ENCODE data around the gene KIF5A. TPM values are rescaled to one million over a fixed set of nuclear protein-coding genes. Genes with fewer than 3 reads are reported as not detected.

KIF5A gene
- total RNA-seq, 1 donor from 2014 or later: 2.5 TPM

DNA sequence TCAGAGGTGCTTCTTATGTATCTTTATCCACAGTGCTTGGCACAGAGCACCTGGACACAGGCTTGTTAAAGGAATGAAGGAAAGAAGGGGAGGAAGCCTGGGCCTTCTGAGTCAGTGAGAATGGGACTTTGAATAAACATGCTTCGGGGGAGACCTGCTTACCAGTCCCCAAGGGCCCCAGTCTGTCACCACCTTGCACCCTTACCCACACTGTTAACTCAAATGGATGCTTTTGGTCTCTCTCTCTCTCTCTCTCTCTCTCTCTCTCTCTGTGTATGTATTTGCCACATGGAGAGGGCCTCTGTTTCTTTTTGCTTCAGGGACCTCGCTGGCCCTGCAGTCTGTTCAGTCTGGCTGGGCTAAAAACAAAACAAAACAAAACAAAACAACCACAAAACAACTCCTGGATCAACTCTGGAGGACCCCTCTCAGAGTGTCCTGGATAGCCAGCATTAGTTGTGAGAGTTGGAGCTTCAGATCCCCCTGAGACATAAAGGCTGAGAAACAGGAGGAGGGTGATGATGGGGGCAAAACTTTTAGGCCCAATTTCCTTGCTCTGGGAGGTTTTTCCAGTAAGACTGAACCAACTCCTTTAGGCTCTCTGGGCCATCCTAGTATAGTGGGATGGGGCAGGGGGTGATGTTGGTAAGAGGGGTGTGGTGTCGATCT is 1.9 kb downstream of the KIF5A start:
- TF ChIP-seq, protein P1, sequence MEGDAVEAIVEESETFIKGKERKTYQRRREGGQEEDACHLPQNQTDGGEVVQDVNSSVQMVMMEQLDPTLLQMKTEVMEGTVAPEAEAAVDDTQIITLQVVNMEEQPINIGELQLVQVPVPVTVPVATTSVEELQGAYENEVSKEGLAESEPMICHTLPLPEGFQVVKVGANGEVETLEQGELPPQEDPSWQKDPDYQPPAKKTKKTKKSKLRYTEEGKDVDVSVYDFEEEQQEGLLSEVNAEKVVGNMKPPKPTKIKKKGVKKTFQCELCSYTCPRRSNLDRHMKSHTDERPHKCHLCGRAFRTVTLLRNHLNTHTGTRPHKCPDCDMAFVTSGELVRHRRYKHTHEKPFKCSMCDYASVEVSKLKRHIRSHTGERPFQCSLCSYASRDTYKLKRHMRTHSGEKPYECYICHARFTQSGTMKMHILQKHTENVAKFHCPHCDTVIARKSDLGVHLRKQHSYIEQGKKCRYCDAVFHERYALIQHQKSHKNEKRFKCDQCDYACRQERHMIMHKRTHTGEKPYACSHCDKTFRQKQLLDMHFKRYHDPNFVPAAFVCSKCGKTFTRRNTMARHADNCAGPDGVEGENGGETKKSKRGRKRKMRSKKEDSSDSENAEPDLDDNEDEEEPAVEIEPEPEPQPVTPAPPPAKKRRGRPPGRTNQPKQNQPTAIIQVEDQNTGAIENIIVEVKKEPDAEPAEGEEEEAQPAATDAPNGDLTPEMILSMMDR (IDR thresholded peaks at IDR 0.05; ENCODE audit: unreplicated experiment): no peak
- H3K36me3 Mint-ChIP-seq (ENCODE audit: insufficient read depth): no peaks in the 10 kb centered on the region
- H3K9me3 Mint-ChIP-seq (ENCODE audit: low read depth): no peaks in the 10 kb centered on the region
- H3K4me3 Mint-ChIP-seq (ENCODE audit: low read depth): no peak overlapping the region
- peaks cover 5% of the 10 kb centered on the region for H3K4me1 Mint-ChIP-seq (ENCODE audit: low read depth)
- H3K27ac Mint-ChIP-seq: no peak overlapping the region
- no peak for DNase-seq (ENCODE audit: low spot score, unreplicated experiment)
- peaks cover 70% of the 10 kb centered on the region for H3K27me3 Mint-ChIP-seq

DNA sequence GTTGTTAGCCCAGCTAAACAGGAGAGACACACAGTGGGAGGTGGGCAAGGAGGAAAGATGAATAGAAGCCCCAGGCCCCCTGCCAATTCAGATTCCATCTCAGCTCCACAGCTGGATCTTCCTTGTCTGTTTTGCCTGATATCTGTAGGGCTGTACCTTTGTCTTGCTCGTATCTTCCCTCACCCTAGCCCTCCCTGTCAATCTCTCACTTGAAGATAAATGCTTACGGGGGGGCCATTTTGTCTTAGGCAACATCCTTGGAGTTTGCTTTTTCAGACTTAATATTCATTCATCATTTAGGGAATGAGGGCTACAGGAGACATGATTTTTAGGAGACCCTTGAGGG is 2.4 kb downstream of the KIF5A start:
- no peak for DNase-seq (ENCODE audit: low spot score, unreplicated experiment)
- no peak overlapping the region for H3K4me3 Mint-ChIP-seq (ENCODE audit: low read depth)
- no peak overlapping the region for H3K27ac Mint-ChIP-seq

DNA sequence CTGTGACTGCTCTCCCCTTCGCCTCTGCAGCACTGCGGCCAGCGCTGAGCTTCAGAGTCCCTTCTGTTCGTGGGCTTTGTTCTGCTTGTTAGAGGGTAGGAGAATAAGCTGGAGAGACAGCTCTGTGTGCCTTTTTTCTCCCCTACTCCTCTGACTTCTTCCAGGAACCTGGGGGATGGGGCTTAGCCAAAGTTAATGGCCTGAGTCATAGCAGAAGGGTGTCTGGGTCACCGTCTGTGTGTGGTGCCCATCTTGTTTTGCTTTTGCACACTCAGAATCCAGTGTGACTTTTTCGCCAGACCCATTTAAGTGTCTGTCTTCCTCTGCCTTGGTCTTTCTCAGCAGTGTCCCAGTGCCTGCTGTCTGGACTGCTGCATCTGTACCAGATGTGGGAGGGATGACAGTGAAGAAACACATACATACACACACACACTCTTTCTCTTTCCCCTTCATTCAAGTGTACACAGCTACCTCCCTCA is 3.0 kb downstream of the KIF5A start:
- DNase-seq (ENCODE audit: low spot score, unreplicated experiment): no peak
- TF ChIP-seq, protein P1 (IDR thresholded peaks at IDR 0.05; ENCODE audit: unreplicated experiment): no peak
- peaks cover 3% of the 10 kb centered on the region for H3K4me1 Mint-ChIP-seq (ENCODE audit: low read depth)
- H3K27ac Mint-ChIP-seq: no peak overlapping the region
- peaks cover 62% of the 10 kb centered on the region for H3K27me3 Mint-ChIP-seq
- H3K36me3 Mint-ChIP-seq (ENCODE audit: insufficient read depth): no peaks in the 10 kb centered on the region
- H3K9me3 Mint-ChIP-seq (ENCODE audit: low read depth): no peaks in the 10 kb centered on the region
- H3K4me3 Mint-ChIP-seq (ENCODE audit: low read depth): no peak overlapping the region

More for the DNA sequence above, 2.4 kb downstream of the KIF5A start:
- Mint-ChIP-seq H3K36me3 (ENCODE audit: insufficient read depth) (no peaks in the 10 kb centered on the region), H3K27me3 (peaks cover 68% of the 10 kb centered on the region), H3K4me1 (ENCODE audit: low read depth) (peaks cover 4% of the 10 kb centered on the region), H3K9me3 (ENCODE audit: low read depth) (no peaks in the 10 kb centered on the region)
- TF ChIP-seq, protein P1 (IDR thresholded peaks at IDR 0.05; ENCODE audit: unreplicated experiment): no peak

DNA sequence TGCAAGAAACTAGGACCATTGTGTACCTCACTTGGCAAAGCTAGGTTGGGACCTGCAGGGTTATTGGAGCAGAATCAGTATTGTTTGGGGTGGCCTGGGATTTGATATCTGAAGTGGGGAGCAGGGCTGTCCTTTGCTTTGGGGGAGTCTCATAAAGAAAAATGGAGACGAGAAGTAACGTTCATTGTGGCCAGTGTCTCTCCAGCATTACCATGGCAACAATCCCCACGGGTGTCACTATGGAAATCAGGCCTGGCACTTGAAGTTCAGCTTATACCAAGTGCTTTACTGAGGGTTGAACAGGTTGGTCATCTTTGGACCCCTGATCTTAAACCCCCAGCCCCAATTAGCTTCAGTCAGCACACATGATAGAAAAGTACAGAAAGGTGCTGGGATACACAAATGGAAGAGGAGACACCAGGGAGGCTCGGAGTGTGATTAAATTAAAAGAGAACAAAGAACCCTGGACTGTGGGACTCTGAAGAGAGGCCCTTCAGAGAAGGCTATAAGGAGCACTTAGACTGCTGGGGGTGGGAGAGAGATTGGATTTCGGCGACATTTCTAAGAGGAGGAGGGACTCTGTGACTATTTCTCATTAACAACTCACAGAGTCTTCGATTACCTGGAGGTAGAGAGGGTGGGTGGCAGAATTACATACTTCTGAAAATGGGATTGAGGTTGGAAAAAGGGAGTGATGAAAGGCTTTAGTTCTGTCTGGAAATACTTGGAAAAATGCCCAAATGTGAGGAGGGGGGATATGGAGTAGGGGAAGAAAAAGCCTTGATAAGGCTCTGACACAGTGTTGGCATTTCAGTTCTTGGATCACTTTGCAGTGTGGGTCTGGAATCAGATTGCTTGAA is 3.7 kb downstream of the KIF5A start:
- Mint-ChIP-seq H3K27me3 (peaks cover 55% of the 10 kb centered on the region), H3K9me3 (ENCODE audit: low read depth) (no peaks in the 10 kb centered on the region), H3K27ac (no peak overlapping the region), H3K36me3 (ENCODE audit: insufficient read depth) (no peaks in the 10 kb centered on the region), H3K4me3 (ENCODE audit: low read depth) (no peak overlapping the region), H3K4me1 (ENCODE audit: low read depth) (peaks cover 3% of the 10 kb centered on the region)
- DNase-seq (ENCODE audit: low spot score, unreplicated experiment): no peak
- TF ChIP-seq, protein P1 (IDR thresholded peaks at IDR 0.05; ENCODE audit: unreplicated experiment): no peak

DNA sequence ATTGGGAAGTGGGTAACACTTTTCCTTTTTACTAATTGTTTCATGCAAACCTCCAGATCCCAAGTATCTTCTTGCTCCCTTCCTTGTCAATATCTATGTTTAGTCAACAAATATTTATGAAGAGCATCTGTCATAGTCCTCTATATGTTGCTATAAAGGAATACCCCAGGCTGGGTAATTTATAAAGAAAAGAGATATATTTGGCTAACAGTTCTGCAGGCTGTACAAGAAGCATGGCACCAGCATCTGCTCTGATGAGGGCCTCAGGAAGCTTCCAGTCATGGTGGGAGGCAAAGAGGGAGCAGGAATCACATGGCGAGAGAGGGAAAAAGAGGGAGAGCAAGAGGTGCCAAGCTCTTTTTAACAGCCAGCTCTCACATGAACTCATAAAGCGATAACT is 4.6 kb downstream of the KIF5A start:
- TF ChIP-seq, protein P1 (IDR thresholded peaks at IDR 0.05; ENCODE audit: unreplicated experiment): no peak
- no peaks in the 10 kb centered on the region for H3K36me3 Mint-ChIP-seq (ENCODE audit: insufficient read depth)
- H3K4me3 Mint-ChIP-seq (ENCODE audit: low read depth): no peak overlapping the region
- no peaks in the 10 kb centered on the region for H3K9me3 Mint-ChIP-seq (ENCODE audit: low read depth)
- no peak for DNase-seq (ENCODE audit: low spot score, unreplicated experiment)
- no peak overlapping the region for H3K27ac Mint-ChIP-seq
- H3K4me1 Mint-ChIP-seq (ENCODE audit: low read depth): peaks cover 3% of the 10 kb centered on the region
- H3K27me3 Mint-ChIP-seq: peaks cover 46% of the 10 kb centered on the region

All from progenitor cell of endocrine pancreas (in vitro differentiated cells).